Endometrial microvascular endothelial cells (primary cell): ENCODE measurements around the gene SPAG6. TPM values are rescaled to one million over a fixed set of nuclear protein-coding genes. Genes with fewer than 3 reads are reported as not detected.

Experiments
- in situ Hi-C: cut with HindIII; loops from 2 replicates; pipeline ENCODE4 v1.10.0; 2017; ENCODE audit warnings: low sequenced_read_pairs, low pct_unique_long_range_greater_than_20kb; ENCODE audit errors: inconsistent ontology term
- total RNA-seq: library from RNA; depleted of rRNA; stranded (reverse); fragments of >200 nt; gene quantifications from one replicate; pipeline ENCODE4 v1.2.3, GENCODE V29; 2015; ENCODE audit errors: inconsistent ontology term

Gene SPAG6
- total RNA-seq, 1 donor from 2014 or later: not detected

DNA sequence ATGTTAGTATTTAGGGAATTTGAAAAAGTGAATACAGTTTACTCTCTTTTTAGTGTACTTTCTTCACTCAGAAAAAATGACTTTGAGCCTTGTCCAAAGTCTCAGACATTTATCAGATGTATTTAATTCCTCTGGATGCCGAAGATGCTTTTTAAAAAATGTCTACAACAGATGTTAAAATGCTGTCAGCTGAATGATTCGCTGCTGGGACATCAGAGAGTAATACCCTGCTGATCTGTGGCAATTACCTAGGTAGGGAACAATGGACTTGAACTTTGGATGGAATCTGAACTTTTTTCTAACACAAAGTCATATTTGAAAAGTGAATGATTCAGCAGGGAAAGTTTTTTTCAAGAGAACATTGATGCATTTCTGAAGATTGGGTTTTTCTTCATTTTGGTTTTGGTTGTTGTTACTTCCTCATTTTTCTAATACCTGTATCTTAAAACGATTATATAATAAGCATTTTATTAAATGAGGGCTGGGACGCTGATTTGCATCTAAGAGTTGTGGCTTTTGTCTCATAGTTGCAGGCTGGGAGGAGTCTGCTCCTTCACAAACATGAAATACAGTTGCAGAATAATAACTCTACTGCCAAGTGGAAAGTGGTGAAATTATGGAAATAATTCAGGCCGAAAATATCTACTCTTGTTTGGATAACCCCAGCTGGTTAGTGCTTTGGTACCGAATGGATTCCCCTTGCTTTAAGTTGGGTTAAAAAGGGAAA, 98.0 kb downstream of the SPAG6 start:
- in situ Hi-C loops: no loop called here

GRCh38 chr10:22444219-22444788, 99.0 kb downstream of the SPAG6 start:
- in situ Hi-C loops: no loop called here

GRCh38 chr10:22445495-22445894, 100.2 kb downstream of the SPAG6 start:
- in situ Hi-C loops: no loop called here

DNA sequence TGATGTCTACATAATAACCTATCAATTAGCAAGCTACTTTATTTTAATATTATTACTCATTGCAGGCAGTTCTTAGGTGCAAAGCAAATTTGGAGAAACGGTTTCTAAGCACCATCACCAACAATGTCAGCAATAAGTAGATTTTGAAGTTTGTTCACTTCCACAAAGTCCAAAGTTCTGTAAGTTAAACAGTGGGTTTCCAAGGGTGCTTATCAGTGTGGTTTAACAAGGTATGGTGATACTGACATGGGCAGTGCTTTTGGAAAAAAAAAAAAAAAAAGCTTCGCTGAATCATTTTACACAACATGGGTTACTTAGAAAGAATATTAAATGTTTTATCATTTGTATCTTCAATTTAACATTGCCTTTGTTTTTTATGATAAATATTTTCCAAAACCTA, 101.8 kb downstream of the SPAG6 start:
- in situ Hi-C loops: no loop called here

DNA sequence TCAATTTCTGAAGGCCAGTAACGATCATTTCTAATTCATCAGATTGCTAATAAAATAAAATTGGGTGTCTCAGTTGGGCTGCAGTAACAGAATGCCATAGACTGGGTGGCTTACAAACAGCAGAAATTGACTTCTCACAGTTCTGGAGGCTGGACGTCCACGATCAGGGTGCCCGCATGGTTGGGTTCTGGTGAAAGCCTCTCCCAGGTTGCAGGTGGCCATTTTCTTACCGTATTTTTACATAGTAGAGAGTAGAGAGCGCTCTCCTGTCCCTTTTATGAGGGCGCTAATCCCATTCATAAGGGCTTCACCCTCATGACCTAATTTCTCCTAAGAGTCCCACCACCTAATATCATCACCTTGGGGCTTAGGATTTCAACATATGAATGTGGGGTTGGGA, 106.0 kb downstream of the SPAG6 start:
- in situ Hi-C loops: no loop called here

- in situ Hi-C loops: no loop called here
These were observed 108.0 kb downstream of the SPAG6 start for GRCh38 chr10:22453320-22453719.

GRCh38 chr10:22453948-22454591, 108.8 kb downstream of the SPAG6 start:
- in situ Hi-C loops: no loop called here

GRCh38 chr10:22454634-22455033, 109.3 kb downstream of the SPAG6 start:
- in situ Hi-C loops: no loop called here

DNA sequence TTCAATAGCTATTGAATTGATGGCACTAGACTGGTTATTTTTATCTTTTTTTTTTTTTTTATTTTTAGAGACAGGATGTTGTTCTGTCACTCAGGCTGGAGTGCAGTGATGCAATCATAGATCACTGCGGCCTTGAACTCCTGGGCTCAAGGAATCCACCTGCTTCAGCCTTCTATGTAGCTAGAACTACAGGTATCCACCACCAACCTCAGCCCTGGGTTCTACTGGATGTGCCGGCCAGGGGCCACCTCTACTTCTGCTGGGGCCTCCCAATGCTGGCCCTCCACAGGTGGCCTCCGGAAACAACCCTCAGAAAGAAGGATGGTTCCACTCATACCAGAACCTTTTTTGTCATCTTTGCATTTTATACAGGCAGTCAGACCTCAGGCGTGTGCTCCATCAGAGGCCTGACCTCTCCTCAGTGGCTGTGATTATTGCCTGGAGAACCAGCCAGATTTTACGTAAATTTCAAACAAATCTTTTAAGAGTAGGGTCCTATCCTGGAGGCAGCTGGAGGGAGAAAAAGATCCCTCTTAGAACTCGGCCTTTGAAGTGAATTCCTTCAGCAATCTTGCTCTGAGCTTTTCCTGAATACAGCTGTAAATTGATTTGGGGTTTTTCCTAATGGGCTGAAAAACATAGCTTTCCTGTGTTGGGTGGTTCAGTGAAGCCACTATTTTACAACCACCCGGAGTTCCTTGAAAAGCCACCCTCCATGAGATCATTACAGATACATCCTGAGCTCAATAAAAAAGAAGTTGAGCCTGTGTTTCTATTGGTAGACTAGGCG, 110.0 kb downstream of the SPAG6 start:
- in situ Hi-C loops: no loop called here

GRCh38 chr10:22456486-22456885, 111.2 kb downstream of the SPAG6 start:
- in situ Hi-C loops: no loop called here

- in situ Hi-C loops: no loop called here
These were observed 113.2 kb downstream of the SPAG6 start for GRCh38 chr10:22458272-22459038.

DNA sequence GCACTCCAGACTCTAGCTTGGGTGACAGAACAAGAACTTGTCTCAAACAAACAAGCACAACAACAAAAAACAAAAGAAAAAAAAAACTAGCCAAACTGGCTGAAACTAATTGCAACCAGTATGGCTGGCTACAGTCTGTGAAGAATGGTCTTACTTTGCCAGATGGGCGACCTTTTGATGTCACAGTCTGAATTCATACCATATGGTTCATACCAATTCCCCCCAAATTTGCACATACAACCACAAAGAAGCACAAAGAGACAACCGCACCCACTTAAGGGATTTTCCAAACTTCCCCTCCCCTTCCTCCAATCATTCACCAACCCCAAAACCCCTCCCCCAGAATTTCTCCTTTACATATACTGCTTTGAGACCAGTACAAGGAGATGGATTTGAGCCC, 114.2 kb downstream of the SPAG6 start:
- in situ Hi-C loops: no loop called here

GRCh38 chr10:22460101-22460500, 114.8 kb downstream of the SPAG6 start:
- in situ Hi-C loops: no loop called here

- in situ Hi-C loops: no loop called here
These were observed 115.5 kb downstream of the SPAG6 start for GRCh38 chr10:22460531-22461403.

DNA sequence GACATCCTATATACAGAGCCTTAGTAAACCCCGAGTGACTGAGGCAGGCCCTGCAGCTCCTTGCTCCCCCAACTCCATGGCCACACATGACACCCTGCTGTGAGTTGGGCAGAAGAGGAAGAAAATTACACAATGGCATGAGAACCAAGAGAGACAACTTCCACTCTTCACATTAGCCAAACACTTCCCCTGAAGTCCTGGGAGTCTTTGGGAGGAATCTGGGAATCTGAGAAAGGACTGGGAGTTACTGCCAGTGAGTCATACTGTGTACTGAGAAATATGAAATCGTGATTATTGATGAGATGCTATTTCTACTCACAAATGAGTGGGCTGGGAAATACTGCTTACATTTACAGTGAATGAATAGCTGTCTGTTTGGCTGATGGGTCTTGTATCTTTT, 116.6 kb downstream of the SPAG6 start:
- in situ Hi-C loops: no loop called here

DNA sequence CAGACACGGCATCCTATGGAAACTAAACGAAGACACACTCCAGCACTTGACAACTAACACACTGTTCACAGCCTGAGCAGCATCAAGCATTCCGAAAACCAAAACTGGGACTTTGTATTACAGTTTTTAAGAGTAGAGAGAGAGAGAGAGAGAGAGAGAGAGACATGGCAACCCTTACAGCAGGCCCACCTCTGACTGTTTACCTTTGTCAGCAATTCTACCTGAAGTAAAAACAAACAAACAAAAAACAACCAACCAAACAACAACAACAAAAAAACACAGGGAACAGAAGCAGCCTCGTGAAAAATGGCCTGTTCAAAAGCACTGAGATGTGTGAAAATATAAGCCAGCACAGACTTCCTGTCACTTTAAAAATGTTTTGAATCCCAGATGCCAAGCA, 118.0 kb downstream of the SPAG6 start:
- in situ Hi-C loops: no loop called here

- in situ Hi-C loops: no loop called here
These were observed 119.8 kb downstream of the SPAG6 start for GRCh38 chr10:22464966-22465629.
